ENCODE measurements around the gene SFTPB. TPM values are rescaled to one million over a fixed set of nuclear protein-coding genes. Genes with fewer than 3 reads are reported as not detected.
A peak's percentile ranks its signal among the peaks of the same experiment; 100 is the strongest.

SFTPB gene
- total and polyA plus RNA-seq, 5 donors from 2014 or later, result not detected

- Histone ChIP-seq H3K27me3 (ENCODE audit: control insufficient read depth, insufficient read depth, low read length) (no peaks in the 10 kb centered on the region), H3K27ac (ENCODE audit: insufficient read depth, low read length, poor library complexity, severe bottlenecking) (no peak overlapping the region), H3K4me1 (ENCODE audit: control insufficient read depth, insufficient read depth, low read length, poor library complexity, severe bottlenecking) (no peaks in the 10 kb centered on the region), H3K4me3 (ENCODE audit: low read depth, low read length) (no peak overlapping the region), H3K9me3 (ENCODE audit: control insufficient read depth in 2 of 2, low read length in 2 of 2) (no peaks in the 10 kb centered on the region), H3K36me3 (ENCODE audit: control insufficient read depth, insufficient read depth, low read length) (no peaks in the 10 kb centered on the region)
- Mint-ChIP-seq H3K4me3 (no peak overlapping the region), H3K36me3 (no peaks in the 10 kb centered on the region), H3K4me1 (peaks cover 12 to 48% (median 18%) of the 10 kb centered on the region in 4 donors), H3K9me3 (no peaks in the 10 kb centered on the region), H3K27me3 (peaks cover 15% of the 10 kb centered on the region), H3K27ac (no peak overlapping the region)
- ATAC-seq (ENCODE audit: low read depth in 2 of 2), result no peak
- no peak for DNase-seq
These were observed 38.1 kb upstream of the SFTPB start for GRCh38 chr2:85706063-85706462.

- DNase-seq (no peak), ATAC-seq (ENCODE audit: low read depth in 2 of 2) (no peak)
- peaks cover 15% of the 10 kb centered on the region for H3K27me3 Mint-ChIP-seq
- no peaks in the 10 kb centered on the region for H3K36me3 Mint-ChIP-seq
- Histone ChIP-seq H3K9me3 (ENCODE audit: control insufficient read depth in 2 of 2, low read length in 2 of 2) (no peaks in the 10 kb centered on the region), H3K27ac (ENCODE audit: insufficient read depth, low read length, poor library complexity, severe bottlenecking) (no peak overlapping the region), H3K4me1 (ENCODE audit: control insufficient read depth, insufficient read depth, low read length, poor library complexity, severe bottlenecking) (no peaks in the 10 kb centered on the region), H3K4me3 (ENCODE audit: low read depth, low read length) (no peak overlapping the region), H3K36me3 (ENCODE audit: control insufficient read depth, insufficient read depth, low read length) (no peaks in the 10 kb centered on the region), H3K27me3 (ENCODE audit: control insufficient read depth, insufficient read depth, low read length) (no peaks in the 10 kb centered on the region)
- no peak overlapping the region for H3K27ac Mint-ChIP-seq
- no peak overlapping the region for H3K4me3 Mint-ChIP-seq
- peaks cover 12 to 48% (median 18%) of the 10 kb centered on the region in 4 donors for H3K4me1 Mint-ChIP-seq
- H3K9me3 Mint-ChIP-seq, result no peaks in the 10 kb centered on the region
These were observed 37.7 kb upstream of the SFTPB start for GRCh38 chr2:85705680-85706039.

GRCh38 chr2:85704800-85705679 is 37.0 kb upstream of the SFTPB start:
- Mint-ChIP-seq H3K36me3 (no peaks in the 10 kb centered on the region), H3K27me3 (peaks cover 15% of the 10 kb centered on the region), H3K4me3 (peak overlapping the region in 1 of 4 donors; percentile 45), H3K27ac (no peak overlapping the region), H3K9me3 (no peaks in the 10 kb centered on the region), H3K4me1 (peaks cover 12 to 48% (median 18%) of the 10 kb centered on the region in 4 donors)
- DNase-seq, result no peak
- H3K27me3 ChIP-seq (ENCODE audit: control insufficient read depth, insufficient read depth, low read length), result no peaks in the 10 kb centered on the region
- no peaks in the 10 kb centered on the region for H3K9me3 ChIP-seq (ENCODE audit: control insufficient read depth in 2 of 2, low read length in 2 of 2)
- H3K27ac ChIP-seq (ENCODE audit: insufficient read depth, low read length, poor library complexity, severe bottlenecking), result no peak overlapping the region
- H3K36me3 ChIP-seq (ENCODE audit: control insufficient read depth, insufficient read depth, low read length), result no peaks in the 10 kb centered on the region
- no peaks in the 10 kb centered on the region for H3K4me1 ChIP-seq (ENCODE audit: control insufficient read depth, insufficient read depth, low read length, poor library complexity, severe bottlenecking)
- ATAC-seq (ENCODE audit: low read depth in 2 of 2), result no peak
- H3K4me3 ChIP-seq (ENCODE audit: low read depth, low read length), result no peak overlapping the region

GRCh38 chr2:85704038-85704437 is 36.0 kb upstream of the SFTPB start:
- no peak overlapping the region for H3K4me3 Mint-ChIP-seq
- H3K27ac Mint-ChIP-seq, result peak overlapping the region in 1 of 3 donors; percentile 54
- H3K27me3 ChIP-seq (ENCODE audit: control insufficient read depth, insufficient read depth, low read length), result no peaks in the 10 kb centered on the region
- no peaks in the 10 kb centered on the region for H3K9me3 ChIP-seq (ENCODE audit: control insufficient read depth in 2 of 2, low read length in 2 of 2)
- no peaks in the 10 kb centered on the region for H3K36me3 ChIP-seq (ENCODE audit: control insufficient read depth, insufficient read depth, low read length)
- H3K9me3 Mint-ChIP-seq, result no peaks in the 10 kb centered on the region
- H3K27ac ChIP-seq (ENCODE audit: insufficient read depth, low read length, poor library complexity, severe bottlenecking), result no peak overlapping the region
- no peak for ATAC-seq (ENCODE audit: low read depth in 2 of 2)
- no peak overlapping the region for H3K4me3 ChIP-seq (ENCODE audit: low read depth, low read length)
- peaks cover 10% of the 10 kb centered on the region for H3K27me3 Mint-ChIP-seq
- peaks cover 12 to 48% (median 18%) of the 10 kb centered on the region in 4 donors for H3K4me1 Mint-ChIP-seq
- H3K36me3 Mint-ChIP-seq, result no peaks in the 10 kb centered on the region
- DNase-seq, result no peak
- H3K4me1 ChIP-seq (ENCODE audit: control insufficient read depth, insufficient read depth, low read length, poor library complexity, severe bottlenecking), result no peaks in the 10 kb centered on the region

- Mint-ChIP-seq H3K9me3 (no peaks in the 10 kb centered on the region), H3K36me3 (no peaks in the 10 kb centered on the region), H3K4me3 (no peak overlapping the region), H3K27me3 (peaks cover 5% of the 10 kb centered on the region), H3K27ac (no peak overlapping the region), H3K4me1 (peaks cover 12 to 48% (median 18%) of the 10 kb centered on the region in 4 donors)
- Histone ChIP-seq H3K27ac (ENCODE audit: insufficient read depth, low read length, poor library complexity, severe bottlenecking) (no peak overlapping the region), H3K36me3 (ENCODE audit: control insufficient read depth, insufficient read depth, low read length) (no peaks in the 10 kb centered on the region), H3K4me3 (ENCODE audit: low read depth, low read length) (no peak overlapping the region), H3K4me1 (ENCODE audit: control insufficient read depth, insufficient read depth, low read length, poor library complexity, severe bottlenecking) (no peaks in the 10 kb centered on the region), H3K9me3 (ENCODE audit: control insufficient read depth in 2 of 2, low read length in 2 of 2) (no peaks in the 10 kb centered on the region), H3K27me3 (ENCODE audit: control insufficient read depth, insufficient read depth, low read length) (no peaks in the 10 kb centered on the region)
- ATAC-seq (ENCODE audit: low read depth in 2 of 2) (no peak), DNase-seq (no peak)
These were observed 35.3 kb upstream of the SFTPB start for GRCh38 chr2:85703329-85703728.

GRCh38 chr2:85702800-85703199 is 34.8 kb upstream of the SFTPB start:
- no peak for ATAC-seq (ENCODE audit: low read depth in 2 of 2)
- no peak overlapping the region for H3K27ac ChIP-seq (ENCODE audit: insufficient read depth, low read length, poor library complexity, severe bottlenecking)

GRCh38 chr2:85702172-85702571 is 34.2 kb upstream of the SFTPB start:
- H3K27ac ChIP-seq (ENCODE audit: insufficient read depth, low read length, poor library complexity, severe bottlenecking), result no peak overlapping the region
- no peaks in the 10 kb centered on the region for H3K27me3 ChIP-seq (ENCODE audit: control insufficient read depth, insufficient read depth, low read length)
- H3K4me1 ChIP-seq (ENCODE audit: control insufficient read depth, insufficient read depth, low read length, poor library complexity, severe bottlenecking), result no peaks in the 10 kb centered on the region
- peaks cover 9 to 44% (median 15%) of the 10 kb centered on the region in 4 donors for H3K4me1 Mint-ChIP-seq
- no peak overlapping the region for H3K4me3 ChIP-seq (ENCODE audit: low read depth, low read length)
- no peaks in the 10 kb centered on the region for H3K9me3 Mint-ChIP-seq
- no peaks in the 10 kb centered on the region for H3K9me3 ChIP-seq (ENCODE audit: control insufficient read depth in 2 of 2, low read length in 2 of 2)
- peak in 1 of 3 donors; percentile 16 for DNase-seq
- peak overlapping the region in 1 of 3 donors; percentile 28 for H3K27ac Mint-ChIP-seq
- no peaks in the 10 kb centered on the region for H3K36me3 ChIP-seq (ENCODE audit: control insufficient read depth, insufficient read depth, low read length)
- no peaks in the 10 kb centered on the region for H3K36me3 Mint-ChIP-seq
- H3K4me3 Mint-ChIP-seq, result no peak overlapping the region
- ATAC-seq (ENCODE audit: low read depth in 2 of 2), result no peak
- H3K27me3 Mint-ChIP-seq, result peaks cover 2% of the 10 kb centered on the region

More at GRCh38 chr2:85702800-85703199, 34.8 kb upstream of the SFTPB start:
- Mint-ChIP-seq H3K4me3 (no peak overlapping the region), H3K27ac (no peak overlapping the region), H3K36me3 (no peaks in the 10 kb centered on the region), H3K27me3 (peaks cover 5% of the 10 kb centered on the region), H3K9me3 (no peaks in the 10 kb centered on the region), H3K4me1 (peaks cover 12 to 48% (median 18%) of the 10 kb centered on the region in 4 donors)
- H3K4me1 ChIP-seq (ENCODE audit: control insufficient read depth, insufficient read depth, low read length, poor library complexity, severe bottlenecking), result no peaks in the 10 kb centered on the region
- H3K9me3 ChIP-seq (ENCODE audit: control insufficient read depth in 2 of 2, low read length in 2 of 2), result no peaks in the 10 kb centered on the region
- no peaks in the 10 kb centered on the region for H3K36me3 ChIP-seq (ENCODE audit: control insufficient read depth, insufficient read depth, low read length)
- no peak for DNase-seq
- H3K27me3 ChIP-seq (ENCODE audit: control insufficient read depth, insufficient read depth, low read length), result no peaks in the 10 kb centered on the region
- no peak overlapping the region for H3K4me3 ChIP-seq (ENCODE audit: low read depth, low read length)

- no peaks in the 10 kb centered on the region for H3K27me3 Mint-ChIP-seq
- H3K4me1 Mint-ChIP-seq, result peaks cover 4 to 24% (median 11%) of the 10 kb centered on the region in 4 donors
- Histone ChIP-seq H3K36me3 (ENCODE audit: control insufficient read depth, insufficient read depth, low read length) (no peaks in the 10 kb centered on the region), H3K27me3 (ENCODE audit: control insufficient read depth, insufficient read depth, low read length) (no peaks in the 10 kb centered on the region), H3K27ac (ENCODE audit: insufficient read depth, low read length, poor library complexity, severe bottlenecking) (no peak overlapping the region), H3K4me3 (ENCODE audit: low read depth, low read length) (no peak overlapping the region), H3K9me3 (ENCODE audit: control insufficient read depth in 2 of 2, low read length in 2 of 2) (no peaks in the 10 kb centered on the region), H3K4me1 (ENCODE audit: control insufficient read depth, insufficient read depth, low read length, poor library complexity, severe bottlenecking) (no peaks in the 10 kb centered on the region)
- no peaks in the 10 kb centered on the region for H3K9me3 Mint-ChIP-seq
- no peaks in the 10 kb centered on the region for H3K36me3 Mint-ChIP-seq
- no peak for DNase-seq
- no peak overlapping the region for H3K27ac Mint-ChIP-seq
- H3K4me3 Mint-ChIP-seq, result no peak overlapping the region
- no peak for ATAC-seq (ENCODE audit: low read depth in 2 of 2)
These were observed 31.3 kb upstream of the SFTPB start for GRCh38 chr2:85699325-85699724.
